A549 (cell line): ENCODE measurements around the gene ADAMTS2. TPM values are rescaled to one million over a fixed set of nuclear protein-coding genes. Genes with fewer than 3 reads are reported as not detected.

Source experiments
- ATAC-seq, 2 experiments: fragments of 200-7000 bp in 1 of 2; fragments of >200 bp in 1 of 2; cut with Nextera tagmentation in 1 of 2; cut with Tn5 transposase in 1 of 2; 3 replicates each; pipeline versions ENCODE4 v1.8.0 to v1.9.1; 2018 to 2020; ENCODE audit warnings: mild to moderate bottlenecking in 1 of 2, moderate library complexity in 1 of 2
- CTCF ChIA-PET: fragments of 300-600 bp; sonication (Branson Sonifier 250); formaldehyde crosslinking; extraction: SDS; loops from one replicate; lab custom pipeline; 2021; ENCODE audit warnings: antibody characterized with exemption, inconsistent platforms; lab: Yijun Ruan, JAX
- POLR2A ChIA-PET: fragments of 350-600 bp; formaldehyde crosslinking; extraction: SDS; loops from one replicate; lab custom pipeline; 2021; ENCODE audit warnings: antibody characterized with exemption, inconsistent platforms; lab: Yijun Ruan, JAX
- DNase-seq, 2 experiments: peaks; one replicate each; pipeline versions ENCODE4 v3.0.0 to v3.0.0-alpha.2; 2011 to 2016; ENCODE audit warnings: low read depth in 1 of 2, low spot score in 1 of 2
- FAIRE-seq: peaks from 2 replicates; lab custom pipeline; 2011; peaks lifted over from hg19 to GRCh38; lab: Jason Lieb, UNC
- H3K27ac ChIP-seq, 2 experiments: fragments of >200 bp; sonication (Bioruptor Twin); formaldehyde crosslinking; 3 replicates each; pipeline ENCODE4 v1.5.1; 2016 to 2017
- H3K4me1 ChIP-seq: fragments of >200 bp; sonication (Bioruptor Twin); formaldehyde crosslinking; 3 replicates; pipeline ENCODE4 v1.6.1; 2016
- H3K4me2 ChIP-seq: fragments of >200 bp; sonication (Bioruptor Twin); formaldehyde crosslinking; 3 replicates; pipeline ENCODE4 v1.6.1; 2016
- H3K4me3 ChIP-seq: fragments of >200 bp; sonication (Bioruptor Twin); formaldehyde crosslinking; 3 replicates; pipeline ENCODE4 v1.5.1; 2016
- H3K9me3 ChIP-seq: fragments of >200 bp; sonication (Bioruptor Twin); formaldehyde crosslinking; 3 replicates; pipeline ENCODE4 v1.6.1; 2016
- CBX8 ChIP-seq: fragments of 200-600 bp; sonication (generic); IDR thresholded peaks from 2 replicates; pipeline ENCODE4 v1.6.1; 2016
- CHD2 ChIP-seq: fragments of 150-350 bp; IDR thresholded peaks from 2 replicates; pipeline ENCODE4 v1.6.1; 2014; ENCODE audit warnings: low read length; ENCODE audit not compliant: partially characterized antibody
- EHF ChIP-seq: fragments of 250-450 bp; sonication (Bioruptor Pico); IDR thresholded peaks from 2 replicates; pipeline ENCODE4 v1.5.0; 2020; ENCODE audit warnings: mild to moderate bottlenecking
- EHMT2 ChIP-seq: fragments of 200-600 bp; sonication (generic); IDR thresholded peaks from 2 replicates; pipeline ENCODE4 v1.6.1; 2016; ENCODE audit warnings: antibody characterized with exemption, low read depth, mild to moderate bottlenecking, moderate library complexity
- EP300 ChIP-seq, 2 experiments: fragments of >200 bp; sonication (Bioruptor Twin); formaldehyde crosslinking; IDR thresholded peaks; 2 replicates in 1 of 2; 3 replicates in 1 of 2; pipeline ENCODE4 v1.6.1; 2016 to 2017
- GATA3 ChIP-seq: IDR thresholded peaks from 2 replicates; pipeline ENCODE4 v1.6.1; 2012; ENCODE audit warnings: borderline replicate concordance
- HDAC2 ChIP-seq: fragments of 200-600 bp; sonication (generic); IDR thresholded peaks from 2 replicates; pipeline ENCODE4 v1.6.1; 2016
- HEYL ChIP-seq: fragments of 250-450 bp; sonication (Bioruptor Pico); IDR thresholded peaks from 2 replicates; pipeline ENCODE4 v1.8.0; 2021; ENCODE audit warnings: mild to moderate bottlenecking, moderate library complexity
- JUN ChIP-seq, 2 experiments: fragments of >200 bp; sonication (Bioruptor Twin); formaldehyde crosslinking; IDR thresholded peaks; 2 replicates in 1 of 2; 3 replicates in 1 of 2; pipeline ENCODE4 v1.6.1; 2016 to 2017
- KDM5A ChIP-seq: fragments of 200-600 bp; sonication (generic); IDR thresholded peaks from 2 replicates; pipeline ENCODE4 v1.6.1; 2016; ENCODE audit warnings: antibody characterized with exemption, mild to moderate bottlenecking
- MAFK ChIP-seq: fragments of 450-650 bp; IDR thresholded peaks from 2 replicates; pipeline ENCODE4 v1.6.1; 2014; ENCODE audit not compliant: partially characterized antibody
- NFE2L2 ChIP-seq: fragments of 150-350 bp; conservative IDR thresholded peaks from 2 replicates; pipeline ENCODE4 v1.6.1; 2014; ENCODE audit warnings: low read length
- PHF8 ChIP-seq: fragments of 200-600 bp; sonication (generic); IDR thresholded peaks from 2 replicates; pipeline ENCODE4 v1.6.1; 2016; ENCODE audit warnings: low read depth, mild to moderate bottlenecking, antibody characterized with exemption, moderate library complexity, borderline replicate concordance
- POLR2AphosphoS2 ChIP-seq: conservative IDR thresholded peaks from 2 replicates; pipeline ENCODE4 v1.6.1; 2012; ENCODE audit warnings: low read length, improper control_type of control experiment, inconsistent platforms
- RARB ChIP-seq: fragments of 250-450 bp; sonication (Bioruptor Pico); IDR thresholded peaks from 2 replicates; pipeline ENCODE4 v1.8.0; 2021; ENCODE audit warnings: mild to moderate bottlenecking, moderate library complexity
- RCOR1 ChIP-seq: fragments of 150-350 bp; IDR thresholded peaks from 2 replicates; pipeline ENCODE4 v1.6.1; 2014; ENCODE audit warnings: antibody characterized with exemption, low read length, low read depth
- RFX5 ChIP-seq: fragments of 450-650 bp; IDR thresholded peaks from 2 replicates; pipeline ENCODE4 v1.7.1; 2014; ENCODE audit warnings: antibody characterized with exemption, mild to moderate bottlenecking, moderate library complexity
- SMC3 ChIP-seq: fragments of >200 bp; sonication (Bioruptor Twin); formaldehyde crosslinking; IDR thresholded peaks from 3 replicates; pipeline ENCODE4 v1.6.1; 2018; ENCODE audit warnings: inconsistent platforms
- SREBF2 ChIP-seq: fragments of 450-650 bp; IDR thresholded peaks from 2 replicates; pipeline ENCODE4 v1.6.1; 2014; ENCODE audit warnings: mild to moderate bottlenecking, moderate library complexity
- TFCP2L1 ChIP-seq: fragments of 250-450 bp; sonication (Bioruptor Pico); IDR thresholded peaks from 2 replicates; pipeline ENCODE4 v1.5.0; 2021; ENCODE audit warnings: mild to moderate bottlenecking
- TP53 ChIP-seq: fragments of 250-450 bp; sonication (Bioruptor Pico); IDR thresholded peaks from 2 replicates; pipeline ENCODE4 v1.5.0; 2021; ENCODE audit warnings: mild to moderate bottlenecking, moderate library complexity
- ZC3H11A ChIP-seq: fragments of 450-650 bp; IDR thresholded peaks from 2 replicates; pipeline ENCODE4 v1.6.1; 2014; ENCODE audit warnings: antibody characterized with exemption, mild to moderate bottlenecking
- WGBS: methylation state at CpG from one replicate; pipeline ENCODE4 v1.1.6; 2017; ENCODE audit errors: missing lambda C conversion rate; 5-methylcytosine and 5-hydroxymethylcytosine counted together
- polyA plus RNA-seq, 4 experiments: library from polyadenylated mRNA; depleted of rRNA in 3 of 4; stranded (reverse); fragments of >200 nt; fragmentation: RNase III in 1 of 4; extraction: RNeasy Plus Mini Kit Qiagen cat#74134 plus additional on column Dnase treatment in 1 of 4; gene quantifications; 2 replicates in 3 of 4; 3 replicates in 1 of 4; pipeline ENCODE4 v1.2.3, GENCODE V29; 2011 to 2017
- TF ChIP-seq, protein P1 (sequence below): fragments of 450-650 bp; IDR thresholded peaks from 2 replicates; pipeline ENCODE4 v1.6.1; 2014; ENCODE audit warnings: antibody characterized with exemption
- TF ChIP-seq, protein P2 (sequence below): fragments of >200 bp; sonication (Bioruptor Twin); formaldehyde crosslinking; IDR thresholded peaks from 3 replicates; pipeline ENCODE4 v1.6.1; 2016
- TF ChIP-seq, protein P3 (sequence below): IDR thresholded peaks from 2 replicates; pipeline ENCODE4 v1.6.1; 2012
- TF ChIP-seq, protein P4 (sequence below): fragments of 250-450 bp; sonication (Bioruptor Pico); IDR thresholded peaks from 2 replicates; pipeline ENCODE4 v1.5.0; 2020; ENCODE audit warnings: low read depth, mild to moderate bottlenecking, moderate library complexity
- TF ChIP-seq, protein P5 (sequence below): IDR thresholded peaks from 2 replicates; pipeline ENCODE4 v1.6.1; 2012

Gene ADAMTS2
- polyA plus RNA-seq, 2 of the 4 experiments (the other 2 are of a cell fraction), result not detected

DNA sequence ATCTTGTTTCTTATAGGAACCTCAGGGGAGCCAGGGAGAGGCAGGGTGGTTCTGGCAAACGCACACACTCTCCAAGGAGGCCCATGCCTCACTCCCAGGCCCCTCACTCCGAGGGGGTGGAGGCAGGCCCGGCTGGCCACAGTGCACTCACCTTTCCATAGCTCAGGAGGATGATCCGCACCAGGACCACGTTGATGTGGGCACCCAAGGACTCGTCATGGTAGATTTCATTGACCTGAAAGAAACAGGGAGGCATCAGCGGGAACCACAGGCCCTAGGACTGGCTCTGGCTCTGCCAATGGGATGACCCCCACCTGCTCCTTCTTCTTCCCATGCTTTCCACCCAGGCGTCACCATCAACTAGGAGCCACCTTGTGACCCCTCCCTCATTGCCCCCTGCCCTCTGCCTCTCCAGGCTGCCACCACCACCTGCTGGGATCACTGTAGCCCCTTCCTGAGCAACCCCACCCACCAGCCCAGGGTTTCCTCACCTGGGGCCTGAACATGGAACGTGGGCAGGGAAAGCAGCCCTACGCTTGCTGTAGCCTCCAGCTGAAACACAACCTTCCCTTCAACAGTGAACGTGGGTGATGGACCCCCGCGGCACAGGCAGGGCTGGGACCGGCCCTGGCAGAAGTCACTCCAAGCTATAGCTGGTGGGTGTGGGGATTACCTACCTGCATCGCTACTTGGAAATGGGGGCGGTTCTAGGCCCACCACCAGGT is 164.2 kb downstream of the ADAMTS2 start:
- DNase-seq, result no peak
- POLR2A ChIA-PET, result no interaction called here
- H3K27ac ChIP-seq, result no peak overlapping the region
- peaks cover 26% of the 10 kb centered on the region; the same call in 2 of the 3 replicates for H3K9me3 ChIP-seq
- WGBS, result 33% methylated on average over 15 of the region's 16 CpGs
- H3K4me3 ChIP-seq, result no peak overlapping the region
- TF ChIP-seq PHF8, result no peak
- no peak for TF ChIP-seq GATA3
- TF ChIP-seq RARB, result no peak
- TF ChIP-seq, all 56 proteins: peak for 0
- ATAC-seq (no peak), FAIRE-seq (no peak)
- H3K4me2 ChIP-seq, result no peak overlapping the region
- CTCF ChIA-PET, result no interaction called here
- no peaks in the 10 kb centered on the region for H3K4me1 ChIP-seq

DNA sequence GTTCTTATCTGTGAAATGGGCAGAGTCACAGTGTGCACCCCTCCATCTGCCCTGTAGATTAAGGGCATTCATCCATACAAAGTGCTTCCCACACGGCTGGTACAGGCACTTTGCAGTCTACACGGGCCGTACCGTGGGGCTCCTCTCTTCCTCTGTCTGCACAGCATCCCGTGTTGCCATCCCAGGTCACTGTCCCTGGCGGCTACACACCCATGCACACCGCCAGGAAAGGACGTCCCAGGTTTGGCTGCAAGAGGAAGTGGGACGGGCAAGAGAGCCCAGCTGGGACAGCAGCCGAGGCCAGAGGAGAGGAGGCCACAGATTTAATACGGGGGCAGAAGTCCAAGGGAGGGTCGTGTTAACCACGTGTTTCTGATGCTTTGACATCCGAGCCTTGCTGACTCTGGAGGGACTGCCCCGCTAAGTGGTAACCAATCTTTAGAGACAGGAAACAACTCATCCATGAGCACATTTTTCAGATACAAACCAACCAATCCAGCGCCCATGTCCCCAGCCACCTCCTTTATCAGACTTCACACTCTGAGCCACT is 165.1 kb downstream of the ADAMTS2 start:
- ChIA-PET POLR2A (no interaction called here), CTCF (no interaction called here)
- peaks cover 26% of the 10 kb centered on the region; the same call in 2 of the 3 replicates for H3K9me3 ChIP-seq
- H3K4me3 ChIP-seq, result no peak overlapping the region
- H3K4me1 ChIP-seq, result no peaks in the 10 kb centered on the region
- 35% methylated on average over 10 of the region's 16 CpGs for WGBS
- TF ChIP-seq RCOR1, result no peak
- TF ChIP-seq TFCP2L1 (CRISPR knock-in tag), result no peak
- TF ChIP-seq GATA3, result no peak
- TF ChIP-seq CHD2, result no peak
- no peak for TF ChIP-seq EHF (CRISPR knock-in tag)
- TF ChIP-seq POLR2AphosphoS2, result no peak
- TF ChIP-seq RFX5, result no peak
- TF ChIP-seq KDM5A, result no peak
- TF ChIP-seq CBX8, result no peak
- no peak for TF ChIP-seq HDAC2
- TF ChIP-seq, protein P1, sequence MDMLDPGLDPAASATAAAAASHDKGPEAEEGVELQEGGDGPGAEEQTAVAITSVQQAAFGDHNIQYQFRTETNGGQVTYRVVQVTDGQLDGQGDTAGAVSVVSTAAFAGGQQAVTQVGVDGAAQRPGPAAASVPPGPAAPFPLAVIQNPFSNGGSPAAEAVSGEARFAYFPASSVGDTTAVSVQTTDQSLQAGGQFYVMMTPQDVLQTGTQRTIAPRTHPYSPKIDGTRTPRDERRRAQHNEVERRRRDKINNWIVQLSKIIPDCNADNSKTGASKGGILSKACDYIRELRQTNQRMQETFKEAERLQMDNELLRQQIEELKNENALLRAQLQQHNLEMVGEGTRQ, result no peak
- no peak for TF ChIP-seq SMC3
- TF ChIP-seq JUN (IDR thresholded peaks at IDR 0.05), result no peak
- TF ChIP-seq MAFK, result no peak
- TF ChIP-seq NFE2L2, result no peak
- no peak for TF ChIP-seq EP300 (IDR thresholded peaks at IDR 0.05)
- TF ChIP-seq, protein P2, sequence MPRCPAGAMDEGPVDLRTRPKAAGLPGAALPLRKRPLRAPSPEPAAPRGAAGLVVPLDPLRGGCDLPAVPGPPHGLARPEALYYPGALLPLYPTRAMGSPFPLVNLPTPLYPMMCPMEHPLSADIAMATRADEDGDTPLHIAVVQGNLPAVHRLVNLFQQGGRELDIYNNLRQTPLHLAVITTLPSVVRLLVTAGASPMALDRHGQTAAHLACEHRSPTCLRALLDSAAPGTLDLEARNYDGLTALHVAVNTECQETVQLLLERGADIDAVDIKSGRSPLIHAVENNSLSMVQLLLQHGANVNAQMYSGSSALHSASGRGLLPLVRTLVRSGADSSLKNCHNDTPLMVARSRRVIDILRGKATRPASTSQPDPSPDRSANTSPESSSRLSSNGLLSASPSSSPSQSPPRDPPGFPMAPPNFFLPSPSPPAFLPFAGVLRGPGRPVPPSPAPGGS, result no peak
- TF ChIP-seq, all 56 proteins: peak for 0
- H3K27ac ChIP-seq, result no peak overlapping the region
- no peak overlapping the region for H3K4me2 ChIP-seq
- DNase-seq (no peak), FAIRE-seq (no peak), ATAC-seq (no peak)

DNA sequence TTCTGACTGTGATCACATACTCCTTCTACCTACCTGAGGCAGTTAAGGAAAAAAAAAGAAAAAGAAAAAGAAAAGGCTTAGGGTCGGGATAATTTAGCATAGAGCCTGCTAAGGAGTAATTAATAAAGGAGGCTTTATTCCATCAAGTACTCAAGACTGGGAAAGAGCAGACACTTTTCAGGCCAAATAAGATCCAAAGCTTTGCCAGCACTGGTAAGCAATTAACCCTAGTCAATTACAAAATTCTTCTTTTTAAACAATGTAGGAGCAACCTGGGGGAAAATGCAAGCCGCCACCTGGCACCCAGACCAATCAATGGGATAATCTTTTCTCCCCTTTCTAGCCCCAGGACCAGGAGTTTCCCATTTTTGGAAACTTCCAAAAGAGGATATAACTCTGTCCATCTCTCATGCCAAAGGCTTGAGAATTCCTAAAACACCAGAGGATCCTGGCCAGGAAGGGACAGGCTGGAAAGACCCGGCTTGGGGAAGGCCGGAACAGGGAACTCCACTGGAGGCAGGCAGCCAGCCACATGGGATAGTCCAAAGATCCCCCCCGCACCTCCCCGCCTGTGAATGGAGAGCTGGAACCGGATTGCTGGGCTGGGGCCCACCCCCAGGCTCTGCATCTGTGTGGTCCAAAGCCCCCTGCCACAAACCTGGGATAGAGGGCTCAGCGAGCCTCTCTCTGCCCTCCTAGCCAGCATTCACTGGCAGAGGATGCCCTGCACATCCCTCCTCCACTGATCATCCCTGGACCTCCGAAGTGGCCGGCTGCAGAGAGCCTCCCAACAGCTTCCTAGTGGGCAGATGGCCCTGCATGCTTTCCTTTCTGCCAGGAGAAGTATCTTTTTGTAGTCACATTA is 167.3 kb downstream of the ADAMTS2 start:
- Histone ChIP-seq H3K4me2 (no peak overlapping the region), H3K4me1 (no peaks in the 10 kb centered on the region), H3K4me3 (no peak overlapping the region), H3K27ac (no peak overlapping the region), H3K9me3 (peaks cover 20% of the 10 kb centered on the region; the same call in 1 of the 3 replicates)
- DNase-seq (no peak), FAIRE-seq (no peak), ATAC-seq (no peak)
- ChIA-PET POLR2A (no interaction called here), CTCF (no interaction called here)
- WGBS, result 12% methylated on average over 7 of the region's 10 CpGs
- TF ChIP-seq ZC3H11A, result no peak
- no peak for TF ChIP-seq EHF (CRISPR knock-in tag)
- TF ChIP-seq, protein P3, sequence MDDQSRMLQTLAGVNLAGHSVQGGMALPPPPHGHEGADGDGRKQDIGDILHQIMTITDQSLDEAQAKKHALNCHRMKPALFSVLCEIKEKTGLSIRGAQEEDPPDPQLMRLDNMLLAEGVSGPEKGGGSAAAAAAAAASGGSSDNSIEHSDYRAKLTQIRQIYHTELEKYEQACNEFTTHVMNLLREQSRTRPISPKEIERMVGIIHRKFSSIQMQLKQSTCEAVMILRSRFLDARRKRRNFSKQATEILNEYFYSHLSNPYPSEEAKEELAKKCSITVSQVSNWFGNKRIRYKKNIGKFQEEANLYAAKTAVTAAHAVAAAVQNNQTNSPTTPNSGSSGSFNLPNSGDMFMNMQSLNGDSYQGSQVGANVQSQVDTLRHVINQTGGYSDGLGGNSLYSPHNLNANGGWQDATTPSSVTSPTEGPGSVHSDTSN, result no peak
- TF ChIP-seq, protein P2, result no peak
- TF ChIP-seq KDM5A, result no peak
- no peak for TF ChIP-seq GATA3
- TF ChIP-seq SREBF2, result no peak
- no peak for TF ChIP-seq HEYL (CRISPR knock-in tag)
- TF ChIP-seq, protein P4, sequence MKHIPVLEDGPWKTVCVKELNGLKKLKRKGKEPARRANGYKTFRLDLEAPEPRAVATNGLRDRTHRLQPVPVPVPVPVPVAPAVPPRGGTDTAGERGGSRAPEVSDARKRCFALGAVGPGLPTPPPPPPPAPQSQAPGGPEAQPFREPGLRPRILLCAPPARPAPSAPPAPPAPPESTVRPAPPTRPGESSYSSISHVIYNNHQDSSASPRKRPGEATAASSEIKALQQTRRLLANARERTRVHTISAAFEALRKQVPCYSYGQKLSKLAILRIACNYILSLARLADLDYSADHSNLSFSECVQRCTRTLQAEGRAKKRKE (CRISPR knock-in tag), result no peak
- TF ChIP-seq TP53 (CRISPR knock-in tag), result no peak
- no peak for TF ChIP-seq SMC3
- TF ChIP-seq RFX5, result no peak
- no peak for TF ChIP-seq RARB
- no peak for TF ChIP-seq MAFK
- TF ChIP-seq, protein P5, sequence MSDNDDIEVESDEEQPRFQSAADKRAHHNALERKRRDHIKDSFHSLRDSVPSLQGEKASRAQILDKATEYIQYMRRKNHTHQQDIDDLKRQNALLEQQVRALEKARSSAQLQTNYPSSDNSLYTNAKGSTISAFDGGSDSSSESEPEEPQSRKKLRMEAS, result no peak
- no peak for TF ChIP-seq EHMT2
